Coronary artery (tissue), 2 donors: ENCODE results near the gene EIF3A.

Experiments used
- DNase-seq: peaks from one replicate; pipeline ENCODE4 v3.0.0-alpha.2; 2017; ENCODE audit warnings: low spot score
- H3K27ac ChIP-seq, 2 donors: fragments of 200-600 bp; sonication (generic); one replicate each; pipeline ENCODE4 v1.5.1; 2016 to 2019
- H3K4me3 ChIP-seq: fragments of 200-600 bp; sonication (generic); 2 replicates; pipeline ENCODE4 v1.5.1; 2016; ENCODE audit warnings: mild to moderate bottlenecking, moderate library complexity
- CTCF ChIP-seq: fragments of 200-600 bp; sonication (generic); IDR thresholded peaks from one replicate; pipeline ENCODE4 v1.5.1; 2019; ENCODE audit warnings: antibody characterized with exemption

The EIF3A gene

GRCh38 chr10:119001717-119002500 lies 78.7 kb downstream of the EIF3A start:
- DNase-seq, result no peak
- no peak for TF ChIP-seq CTCF
- Histone ChIP-seq H3K4me3 (no peak overlapping the region), H3K27ac (no peak overlapping the region)

GRCh38 chr10:118998183-118998582 lies 82.4 kb downstream of the EIF3A start:
- H3K4me3 ChIP-seq, result no peak overlapping the region
- TF ChIP-seq CTCF, result no peak
- DNase-seq, result no peak
- no peak overlapping the region for H3K27ac ChIP-seq

GRCh38 chr10:118997379-118997778 lies 83.2 kb downstream of the EIF3A start:
- no peak for TF ChIP-seq CTCF
- Histone ChIP-seq H3K27ac (no peak overlapping the region), H3K4me3 (no peak overlapping the region)
- DNase-seq, result no peak

- TF ChIP-seq CTCF, result no peak
- Histone ChIP-seq H3K27ac (no peak overlapping the region), H3K4me3 (no peak overlapping the region)
- no peak for DNase-seq
These were observed 84.9 kb downstream of the EIF3A start for GRCh38 chr10:118995739-118996138.

- no peak for TF ChIP-seq CTCF
- Histone ChIP-seq H3K4me3 (no peak overlapping the region), H3K27ac (no peak overlapping the region)
- DNase-seq, result no peak
These were observed 86.3 kb downstream of the EIF3A start for GRCh38 chr10:118994321-118994720.

GRCh38 chr10:118993214-118993613 lies 87.4 kb downstream of the EIF3A start:
- no peak for TF ChIP-seq CTCF
- Histone ChIP-seq H3K4me3 (no peak overlapping the region), H3K27ac (no peak overlapping the region)
- no peak for DNase-seq

GRCh38 chr10:118992496-118992895 lies 88.1 kb downstream of the EIF3A start:
- H3K27ac ChIP-seq, result no peak overlapping the region
- DNase-seq, result no peak
- TF ChIP-seq CTCF, result no peak
- no peak overlapping the region for H3K4me3 ChIP-seq
